Embryonic facial prominence (tissue), 1 donor: ENCODE results near the gene STYXL1.

Experiments used
- DNase-seq: peaks from one replicate; pipeline ENCODE4 v3.0.0-alpha.2; 2016; ENCODE audit errors: extremely low spot score

The STYXL1 gene

DNA sequence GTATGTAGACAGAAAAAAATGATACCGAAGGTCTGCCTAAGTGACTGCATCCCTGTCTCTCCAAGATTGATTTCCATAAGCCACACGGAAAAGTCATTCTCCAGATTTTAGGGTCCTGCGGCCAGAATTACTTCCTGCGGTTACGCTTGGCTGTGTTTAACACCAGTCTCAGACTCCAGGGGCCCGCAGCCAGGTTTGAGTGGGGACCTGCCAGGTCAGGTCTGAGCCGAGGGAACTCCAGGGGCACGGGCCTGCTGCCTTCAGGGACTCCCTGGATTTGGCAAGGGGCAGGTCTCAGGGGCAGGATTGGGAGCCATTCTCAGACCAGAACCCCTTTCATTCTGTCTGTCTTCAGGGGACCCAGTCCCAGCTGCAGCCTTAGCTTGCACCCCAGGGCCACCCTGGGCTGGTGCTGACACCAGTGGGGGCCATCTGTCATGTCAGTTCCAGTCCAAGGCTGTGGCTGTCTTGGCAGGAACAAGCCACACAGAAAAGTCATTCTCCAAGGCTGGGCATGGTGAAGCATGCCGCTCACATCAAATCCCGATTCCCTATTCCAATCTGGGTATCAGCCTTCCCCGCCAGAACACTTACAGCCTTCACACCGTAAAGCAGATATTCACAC, 92.4 kb downstream of the STYXL1 start:
- DNase-seq: no peak

- no peak for DNase-seq
Measured at GRCh38 chr7:75953931-75954330, 93.9 kb downstream of the STYXL1 start.

GRCh38 chr7:75953431-75953830, 94.4 kb downstream of the STYXL1 start:
- no peak for DNase-seq

- DNase-seq: no peak
Measured at GRCh38 chr7:75951506-75951905, 96.3 kb downstream of the STYXL1 start.

DNA sequence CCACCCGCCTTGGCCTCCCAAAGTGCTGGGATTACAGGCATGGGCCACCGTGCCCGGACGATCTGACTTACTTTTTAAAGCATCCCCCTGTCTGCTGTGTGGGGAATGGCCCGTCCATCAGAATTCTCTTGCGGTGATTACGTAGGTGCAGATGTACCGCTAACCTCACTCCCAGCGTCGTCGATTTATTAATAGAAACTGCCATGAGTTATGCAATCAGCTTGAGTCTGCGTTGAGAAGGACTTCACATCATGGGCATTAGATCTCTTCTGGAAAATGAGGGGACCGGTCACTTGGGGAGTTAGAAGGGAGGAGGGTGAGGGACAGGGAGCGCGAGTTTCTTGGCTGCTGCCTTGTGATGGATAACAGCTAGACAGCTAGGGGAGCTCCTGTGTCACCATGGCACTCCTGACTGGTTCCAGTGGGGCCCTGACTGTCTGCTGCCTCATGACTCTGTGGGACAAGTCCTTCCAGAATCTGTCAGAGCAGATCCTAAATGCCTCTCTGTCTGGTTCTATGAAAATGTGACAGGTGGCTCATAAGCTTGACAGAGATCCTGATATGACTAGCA, 97.6 kb downstream of the STYXL1 start:
- DNase-seq: no peak

- no peak for DNase-seq
Measured at GRCh38 chr7:75948179-75948578, 99.6 kb downstream of the STYXL1 start.
